Ureter (tissue), 1 donor: ENCODE results near the gene HPN. TPM values are rescaled to one million over a fixed set of nuclear protein-coding genes. Genes with fewer than 3 reads are reported as not detected.

Source experiments
- DNase-seq: peaks from one replicate; pipeline ENCODE4 v3.0.0-alpha.2; 2020; ENCODE audit warnings: low spot score
- total RNA-seq: library from RNA; stranded (reverse); gene quantifications from one replicate; pipeline ENCODE4 v1.2.4, GENCODE V29; 2023
- donor health status: DM: yes; HTN: yes; CAD: no.

HPN gene
- total RNA-seq, 1 donor from 2014 or later: 0.73 TPM

DNA sequence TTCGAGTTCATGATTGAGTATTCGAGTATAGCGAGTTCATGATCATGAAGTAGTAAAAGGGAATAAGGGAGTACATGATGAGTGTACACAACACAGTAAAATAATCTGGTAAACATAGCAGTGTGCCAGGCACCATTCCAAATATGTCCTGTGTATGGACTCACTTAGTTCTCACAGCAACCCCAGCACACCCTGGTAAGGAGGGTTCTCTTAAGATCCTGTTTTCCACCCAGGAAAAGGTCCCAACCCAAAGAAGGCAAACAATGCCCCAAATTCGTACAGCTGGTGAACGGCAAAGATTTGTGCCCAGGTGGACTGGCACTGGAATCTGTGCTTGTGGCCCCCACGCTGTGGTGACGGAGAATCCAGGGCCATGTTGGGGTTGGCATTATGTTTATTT is 21.4 kb downstream of the HPN start:
- no peak for DNase-seq

DNA sequence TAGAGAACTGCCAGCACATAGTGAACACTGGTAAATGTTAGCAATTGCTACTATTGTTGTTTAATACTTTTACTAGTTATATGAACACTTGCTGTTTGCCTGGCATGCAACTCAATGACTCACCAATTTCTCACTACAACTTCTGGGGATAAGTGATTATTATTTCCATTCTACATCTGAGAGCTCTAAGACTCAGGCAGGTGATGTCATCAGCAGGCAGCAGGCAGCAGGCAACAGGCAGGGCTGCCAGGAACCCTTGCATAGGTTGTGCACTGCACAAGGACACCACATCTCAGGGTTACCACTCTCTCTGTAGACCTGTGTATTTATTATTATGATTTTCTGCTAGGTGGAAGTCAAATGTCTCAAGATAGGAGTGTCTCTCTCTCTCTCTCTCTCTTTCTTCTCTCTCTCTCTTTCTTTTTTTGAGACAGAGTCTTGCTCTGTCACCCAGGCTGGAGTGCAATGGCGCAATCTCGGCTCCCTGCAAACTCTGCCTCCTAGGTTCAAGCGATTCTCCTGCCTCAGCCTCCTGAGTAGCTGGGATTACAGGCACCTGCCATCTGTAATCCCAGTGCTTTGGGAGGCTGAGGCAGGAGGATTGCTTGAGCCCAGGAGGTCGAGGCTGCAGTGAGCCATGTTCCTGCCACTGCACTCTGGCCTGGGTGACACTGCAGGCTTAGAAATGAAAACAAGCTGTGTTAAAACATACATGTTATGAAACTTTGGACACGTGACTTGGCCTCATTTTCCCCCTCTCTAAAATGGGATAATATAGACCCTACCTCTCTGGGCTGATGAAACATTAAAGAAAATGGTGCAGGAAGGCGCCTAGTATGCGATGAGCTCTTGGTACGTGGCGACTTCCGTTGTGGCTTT is 22.7 kb downstream of the HPN start:
- DNase-seq: no peak

DNA sequence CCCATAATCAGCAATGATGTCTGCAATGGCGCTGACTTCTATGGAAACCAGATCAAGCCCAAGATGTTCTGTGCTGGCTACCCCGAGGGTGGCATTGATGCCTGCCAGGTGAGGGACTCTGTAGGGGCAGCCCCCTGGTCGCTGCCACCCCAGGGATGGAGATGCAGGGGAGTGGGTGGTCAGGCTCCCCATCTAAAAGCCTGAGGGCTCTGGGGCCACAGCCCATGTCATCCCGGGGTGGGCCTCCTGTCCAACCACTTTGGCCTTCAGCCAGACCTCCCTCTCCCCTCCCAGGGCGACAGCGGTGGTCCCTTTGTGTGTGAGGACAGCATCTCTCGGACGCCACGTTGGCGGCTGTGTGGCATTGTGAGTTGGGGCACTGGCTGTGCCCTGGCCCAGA is 24.1 kb downstream of the HPN start:
- no peak for DNase-seq

DNA sequence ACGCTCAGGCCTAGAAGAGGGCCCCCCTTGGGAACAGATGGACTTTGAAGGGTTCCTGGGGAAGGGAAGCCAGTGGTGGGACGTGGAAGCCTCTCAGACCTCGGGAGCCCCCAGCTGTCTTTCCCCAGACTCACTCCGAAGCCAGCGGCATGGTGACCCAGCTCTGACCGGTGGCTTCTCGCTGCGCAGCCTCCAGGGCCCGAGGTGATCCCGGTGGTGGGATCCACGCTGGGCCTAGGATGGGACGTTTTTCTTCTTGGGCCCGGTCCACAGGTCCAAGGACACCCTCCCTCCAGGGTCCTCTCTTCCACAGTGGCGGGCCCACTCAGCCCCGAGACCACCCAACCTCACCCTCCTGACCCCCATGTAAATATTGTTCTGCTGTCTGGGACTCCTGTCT is 24.6 kb downstream of the HPN start:
- DNase-seq: no peak

DNA sequence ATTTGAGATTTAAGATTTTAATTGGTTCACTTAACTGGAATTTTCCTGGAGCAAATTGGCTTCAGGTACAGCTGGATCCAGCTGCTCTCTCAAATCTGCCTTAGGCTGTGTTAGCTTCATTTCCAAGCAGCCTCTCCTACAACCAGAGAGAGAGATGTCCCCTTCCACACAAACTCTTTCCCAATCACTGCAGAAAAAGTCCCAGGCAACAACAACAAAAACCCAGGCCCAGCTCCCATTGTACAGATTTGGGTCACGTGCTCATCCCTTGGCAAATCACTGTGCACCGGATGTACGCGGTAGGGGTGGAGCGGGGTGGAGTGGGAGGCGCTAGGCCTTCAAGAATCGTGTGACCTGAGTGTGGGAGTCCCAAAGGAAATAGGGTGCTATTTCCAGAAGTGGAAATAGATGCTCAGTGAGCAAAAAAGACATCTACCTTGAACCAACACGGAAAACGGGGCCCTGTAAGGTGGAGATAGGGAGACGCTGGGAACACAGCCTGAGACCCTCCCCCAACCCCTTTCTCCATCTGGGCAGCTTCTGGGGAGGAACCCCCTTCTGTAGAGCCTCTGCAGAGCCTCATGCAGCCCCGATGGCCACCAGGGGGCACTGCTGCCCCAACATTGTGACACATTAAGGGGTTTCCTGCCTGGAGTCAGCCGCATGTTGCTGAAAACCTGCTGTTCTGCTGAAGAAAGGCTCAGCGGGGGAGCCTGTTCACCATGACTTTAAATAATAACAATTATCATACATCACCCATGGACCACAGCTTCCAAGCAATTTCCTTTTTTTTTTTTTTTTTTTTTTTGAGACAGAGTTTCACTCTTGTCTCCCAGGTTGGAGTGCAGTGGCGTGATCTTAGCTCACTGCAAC is 25.4 kb downstream of the HPN start:
- peak; percentile 87 for DNase-seq

DNA sequence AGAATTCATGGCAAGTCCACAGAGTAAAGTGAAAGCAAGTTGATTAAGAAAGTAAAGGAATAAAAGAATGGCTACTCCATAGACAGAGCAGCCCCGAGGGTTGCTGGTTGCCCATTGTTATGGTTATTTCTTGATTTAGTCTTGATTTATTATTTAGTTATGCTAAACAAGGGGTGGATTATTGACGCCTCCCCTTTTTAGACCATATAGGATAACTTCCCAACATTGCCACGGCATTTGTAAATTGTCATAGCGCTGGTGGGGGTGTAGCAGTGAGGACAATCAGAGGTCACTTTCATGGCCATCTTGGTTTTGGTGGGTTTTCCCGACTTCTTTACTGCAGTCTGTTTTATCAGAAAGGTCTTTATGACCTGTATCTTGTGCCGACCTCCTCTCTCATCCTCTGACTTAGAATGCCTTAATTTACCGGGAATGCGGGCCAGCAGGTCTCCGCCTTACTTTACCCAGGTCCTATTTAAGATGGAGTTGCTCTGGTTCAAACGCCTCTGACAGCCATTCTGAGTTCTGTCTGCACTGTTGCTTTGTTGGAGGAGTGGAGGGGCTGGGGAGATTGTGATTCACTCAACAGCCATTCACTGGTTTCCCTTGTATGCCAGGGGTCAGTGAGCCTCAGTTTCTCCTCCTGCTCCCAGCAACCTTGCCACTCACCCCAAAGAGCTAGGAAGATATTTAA is 27.6 kb downstream of the HPN start:
- no peak for DNase-seq

DNA sequence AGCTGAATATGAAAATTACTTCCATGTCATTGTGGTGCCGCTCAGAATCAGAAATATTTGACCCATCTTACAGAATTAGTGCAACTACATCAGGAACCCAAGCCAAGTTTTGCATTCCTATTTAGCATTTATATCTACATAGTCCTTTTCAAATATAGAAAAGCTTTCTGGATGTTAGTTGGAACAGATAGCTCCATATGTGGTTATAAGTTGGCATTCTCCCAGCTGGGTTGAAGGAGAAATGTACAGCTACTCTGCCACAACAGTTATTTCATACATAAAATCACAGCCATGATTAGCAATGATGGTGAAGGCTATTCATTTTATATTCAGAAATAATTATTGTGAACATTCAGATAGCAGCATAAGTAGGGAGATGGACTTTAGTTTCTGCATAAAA is 28.2 kb downstream of the HPN start:
- no peak for DNase-seq

DNA sequence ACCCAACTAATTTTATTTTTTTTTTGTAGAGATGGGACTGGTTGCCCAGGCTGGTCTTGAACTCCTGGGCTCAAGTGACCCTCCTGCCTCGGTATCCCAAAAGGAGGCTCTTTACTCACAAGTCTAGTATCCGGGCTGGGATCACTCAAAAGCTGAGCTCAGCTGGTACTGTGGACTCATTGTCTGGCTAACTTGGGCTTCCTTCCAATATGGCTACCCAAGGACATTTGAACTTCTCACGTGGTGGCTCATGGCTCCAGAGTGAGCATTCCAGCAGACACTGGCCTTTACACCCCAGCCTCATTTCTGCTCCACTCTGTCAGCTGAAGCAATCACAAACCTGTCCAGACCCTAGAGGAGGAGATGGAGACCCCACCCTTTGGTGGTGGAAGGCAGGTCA is 28.9 kb downstream of the HPN start:
- no peak for DNase-seq

DNA sequence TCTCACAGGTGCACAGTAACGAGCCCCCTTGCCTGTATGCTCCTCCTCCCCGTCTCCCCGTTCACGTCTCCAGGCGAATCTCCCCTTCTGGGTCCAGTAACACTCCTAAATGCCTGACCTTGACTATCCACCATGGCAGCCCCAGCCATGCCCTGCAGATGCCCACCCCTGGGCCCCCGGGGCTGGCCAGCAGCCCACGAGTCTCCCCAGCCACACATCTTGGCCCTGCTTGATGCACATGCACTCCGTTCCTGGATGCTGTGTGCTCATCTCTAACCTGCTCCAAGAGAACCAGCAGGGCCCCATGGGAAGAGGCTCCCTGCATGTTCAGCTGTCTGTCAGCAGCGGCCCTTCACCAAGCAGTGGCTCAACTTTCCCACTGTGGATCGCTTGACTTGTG is 32.0 kb downstream of the HPN start:
- no peak for DNase-seq

DNA sequence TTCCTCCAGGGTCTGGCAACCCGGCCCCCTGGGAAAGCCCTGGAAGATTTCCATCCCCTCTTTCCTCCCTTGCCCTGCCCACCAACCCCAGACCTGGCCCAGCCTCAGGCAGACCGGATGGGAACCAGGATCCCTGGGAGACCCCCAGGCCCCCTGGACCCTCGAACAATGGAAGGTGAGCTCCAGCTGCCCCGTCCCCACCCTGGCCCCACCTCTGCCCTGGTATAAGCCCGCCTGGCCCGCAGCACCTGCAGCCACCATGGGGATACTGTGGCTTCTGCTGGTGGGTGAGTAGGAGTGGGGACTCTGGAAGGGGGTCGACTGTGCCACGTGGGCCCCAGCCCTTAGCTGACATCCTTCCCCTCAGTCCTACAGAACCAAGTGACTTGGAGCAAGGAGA is 32.4 kb downstream of the HPN start:
- DNase-seq: no peak

DNA sequence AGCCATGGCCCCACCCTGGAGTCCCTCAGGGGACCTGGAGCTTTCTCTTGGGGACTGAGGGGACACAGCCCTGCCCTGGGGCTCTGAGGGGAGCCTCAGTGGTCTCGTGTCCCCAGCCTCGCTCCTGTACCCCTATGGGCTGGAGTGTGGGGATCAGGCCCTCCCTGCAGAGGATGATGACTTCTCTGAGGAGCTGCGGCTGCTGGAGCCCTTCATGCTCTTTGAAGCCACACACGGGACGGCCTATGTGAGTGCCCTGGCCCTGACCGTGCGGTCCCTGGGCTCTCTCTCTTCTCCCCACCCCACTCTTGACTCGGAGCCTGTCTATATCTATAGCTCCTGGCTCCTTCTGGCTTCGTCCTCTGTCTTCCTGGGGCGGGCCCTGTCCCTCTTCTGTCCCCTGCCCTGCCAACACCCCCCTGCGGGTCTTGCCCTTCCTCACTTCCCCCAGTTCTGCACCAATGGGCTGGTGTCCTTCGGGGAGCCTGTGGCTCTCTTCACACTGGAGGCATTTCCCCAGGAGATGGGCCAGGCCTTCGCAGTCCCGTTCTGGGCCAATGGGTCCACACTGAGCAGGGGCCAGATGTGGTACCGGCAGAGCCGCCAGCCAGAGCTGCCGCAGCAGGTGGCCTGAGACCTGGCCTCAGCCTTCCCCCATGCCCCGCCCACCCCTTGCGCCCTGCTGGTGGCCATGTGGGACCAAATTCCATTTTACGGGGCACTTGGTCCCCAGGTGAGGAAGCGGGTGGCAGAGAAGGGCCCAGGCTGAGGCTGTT is 33.1 kb downstream of the HPN start:
- no peak for DNase-seq

DNA sequence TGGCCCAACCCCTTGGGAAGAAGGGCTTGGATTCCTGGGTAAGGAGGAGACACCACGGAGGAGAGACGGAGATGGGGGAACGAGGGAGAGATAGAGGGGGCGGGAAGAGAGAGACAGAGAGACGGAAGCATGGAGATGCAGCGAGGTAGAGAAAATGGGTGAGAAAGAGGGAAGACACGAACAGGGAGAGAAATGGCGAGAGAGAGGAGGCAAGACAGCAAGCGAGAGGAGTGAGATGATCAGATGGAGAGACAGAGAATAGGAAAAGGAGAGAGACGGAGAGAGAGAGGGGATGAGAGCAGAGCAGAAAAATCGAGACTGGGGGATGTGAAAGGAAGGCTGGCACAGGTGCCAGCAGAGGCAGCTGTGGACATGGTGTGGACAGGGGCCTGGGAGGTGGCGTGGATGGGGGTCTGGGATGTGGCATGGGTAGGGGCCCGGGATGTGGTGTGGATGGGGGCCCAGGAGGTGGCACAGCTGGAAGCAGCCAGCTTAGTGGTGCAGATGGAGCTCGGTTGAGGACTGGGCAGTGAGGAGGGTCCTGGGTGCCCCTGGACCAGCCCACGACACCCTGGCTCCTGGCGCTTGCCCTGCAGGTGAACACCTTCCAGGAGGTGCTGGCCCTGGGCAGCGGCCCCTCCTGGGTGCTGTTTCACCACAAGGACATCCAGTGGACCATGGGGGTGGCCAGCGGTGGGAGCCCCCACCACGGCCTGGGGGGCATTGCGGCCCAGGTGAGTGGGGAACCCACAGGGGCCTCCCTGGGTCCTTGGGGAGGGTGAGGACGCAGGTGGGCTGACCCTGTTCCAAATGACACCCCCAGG is 33.9 kb downstream of the HPN start:
- no peak for DNase-seq

DNA sequence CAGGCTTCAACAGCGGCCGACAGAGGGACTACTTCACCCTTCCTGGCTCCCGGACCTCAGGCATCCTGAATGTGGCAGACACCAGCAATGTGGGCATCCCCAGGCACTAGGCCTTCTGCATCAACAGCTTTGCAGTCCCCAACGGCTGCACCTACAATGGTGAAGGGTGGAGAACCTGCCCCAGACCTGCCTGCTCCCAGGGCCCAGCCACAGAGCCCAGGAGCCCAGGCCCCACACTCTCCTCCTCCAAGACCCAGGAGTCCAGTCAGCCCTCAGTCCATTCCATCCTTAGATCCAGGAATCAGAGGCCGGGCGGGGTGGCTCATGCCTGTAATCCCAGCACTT is 34.5 kb downstream of the HPN start:
- DNase-seq: no peak

DNA sequence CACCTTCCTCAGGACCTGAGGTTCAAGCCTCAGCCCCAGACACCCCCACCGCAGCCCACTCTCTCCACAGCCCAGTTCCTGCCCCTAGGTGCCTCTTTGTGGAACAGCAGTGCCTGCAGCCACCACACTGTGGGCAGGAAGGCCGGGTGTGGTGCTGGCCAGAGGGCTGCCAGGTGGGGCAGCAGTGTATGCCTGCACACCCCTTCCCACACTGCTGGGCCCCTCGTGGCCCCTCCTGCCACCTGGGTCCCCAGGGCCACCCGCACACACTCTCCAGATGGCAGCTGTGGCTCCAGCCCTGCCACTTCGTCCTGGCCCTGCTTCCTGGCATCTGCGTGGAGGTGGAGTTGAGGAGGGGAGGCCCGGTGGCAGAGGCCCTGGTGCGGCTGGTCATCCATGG is 35.1 kb downstream of the HPN start:
- no peak for DNase-seq

DNA sequence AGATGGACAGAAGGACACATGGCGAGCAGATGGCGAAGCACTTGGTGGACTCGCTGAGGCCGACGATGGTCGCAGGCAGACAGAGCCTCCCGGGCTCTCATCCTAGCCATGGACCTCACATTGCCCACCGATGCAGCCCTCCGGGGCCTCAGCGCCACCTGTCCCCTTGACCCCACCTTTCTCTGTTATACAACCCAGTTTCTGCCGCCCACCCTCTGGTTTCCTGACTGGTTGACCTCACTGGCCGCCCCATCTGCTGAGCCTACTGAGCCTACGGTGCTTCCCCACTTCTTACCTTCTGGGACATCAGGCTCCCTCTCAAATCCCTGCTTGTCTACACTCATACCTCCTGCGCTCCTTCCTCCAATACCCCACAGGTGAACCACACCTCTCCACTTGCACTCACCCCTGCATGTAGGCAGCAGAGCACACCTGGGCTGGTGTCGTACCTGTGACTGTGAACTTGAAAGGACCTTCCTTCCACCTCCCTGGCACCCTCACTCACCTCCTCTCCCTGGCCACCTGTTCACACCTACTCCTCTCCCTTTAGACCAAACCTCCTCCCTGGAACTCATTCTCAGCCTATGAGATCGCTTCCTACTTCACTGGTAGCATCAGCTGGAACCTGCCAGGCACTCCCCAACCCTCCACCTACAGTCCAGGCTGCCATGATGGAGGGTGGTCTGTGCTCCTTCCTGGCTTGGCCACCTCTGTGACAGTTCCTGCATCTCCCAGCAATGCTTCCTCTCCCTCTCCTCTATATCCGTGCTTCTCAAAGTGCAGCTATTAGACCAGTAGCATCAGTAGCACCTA is 36.1 kb downstream of the HPN start:
- DNase-seq: no peak

DNA sequence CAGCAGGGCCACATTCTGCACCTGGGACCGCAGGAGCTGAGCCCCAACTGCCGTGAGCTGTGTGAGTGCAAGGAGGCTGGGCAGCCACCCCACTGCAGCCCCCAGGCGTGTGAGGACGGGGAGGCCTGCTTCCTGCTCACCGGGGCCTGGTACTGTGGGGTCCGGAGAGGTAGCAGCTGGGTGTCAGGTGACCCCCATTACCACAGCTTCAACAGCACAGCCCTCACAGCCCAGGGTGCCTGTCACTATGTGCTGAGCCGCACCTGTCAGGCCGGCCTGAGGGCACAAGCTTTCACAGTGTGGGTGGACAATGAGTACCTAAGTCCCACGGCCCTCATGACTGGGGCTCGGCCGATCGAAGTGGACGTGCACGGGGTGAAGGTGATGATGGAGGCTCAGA is 38.3 kb downstream of the HPN start:
- no peak for DNase-seq

DNA sequence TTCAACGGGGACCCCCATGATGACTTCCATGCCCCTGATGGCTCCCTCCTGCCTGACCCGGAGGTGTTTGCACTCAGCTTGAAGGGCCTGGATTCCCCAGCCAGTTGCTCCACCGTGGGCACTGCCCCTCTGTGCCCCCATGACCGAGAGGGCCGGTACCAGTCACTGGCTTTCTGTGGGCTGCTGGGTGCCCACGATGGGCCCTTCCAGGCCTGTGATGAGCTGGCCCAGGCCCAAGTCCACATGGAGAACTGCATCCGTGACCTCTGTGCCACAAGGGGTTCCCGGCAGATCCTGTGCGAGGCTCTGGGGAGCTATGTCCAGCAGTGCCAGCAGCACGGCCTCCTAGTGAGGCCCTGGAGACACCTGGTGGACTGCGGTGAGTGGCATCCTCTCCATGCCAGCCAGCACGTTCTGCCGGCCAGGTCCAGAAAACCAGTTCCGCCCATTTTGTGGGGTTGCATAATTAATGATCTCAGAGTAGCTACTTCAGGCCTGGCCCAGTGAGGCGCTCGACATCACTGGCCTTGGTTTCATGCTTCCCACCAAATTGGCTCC is 39.2 kb downstream of the HPN start:
- no peak for DNase-seq

DNA sequence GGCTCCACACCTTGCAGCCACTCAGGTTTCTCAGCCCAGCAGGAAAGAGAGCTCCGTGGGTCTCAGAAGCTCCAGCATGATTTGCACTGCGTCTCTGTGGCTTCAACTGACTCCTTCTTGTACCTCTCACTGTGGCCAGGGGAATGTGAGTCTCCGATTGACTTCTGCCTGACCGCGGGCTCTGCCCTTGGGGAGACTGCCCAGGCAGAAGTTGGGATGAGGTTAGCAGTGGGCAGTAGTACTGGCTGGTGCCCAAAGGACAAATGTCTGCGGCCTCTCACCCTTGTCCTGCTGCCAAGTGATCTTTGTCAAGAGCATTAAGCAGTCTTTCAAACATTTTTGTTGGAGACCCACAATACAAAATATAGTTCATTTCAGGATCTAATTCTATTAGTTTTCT is 39.7 kb downstream of the HPN start:
- no peak for DNase-seq

DNA sequence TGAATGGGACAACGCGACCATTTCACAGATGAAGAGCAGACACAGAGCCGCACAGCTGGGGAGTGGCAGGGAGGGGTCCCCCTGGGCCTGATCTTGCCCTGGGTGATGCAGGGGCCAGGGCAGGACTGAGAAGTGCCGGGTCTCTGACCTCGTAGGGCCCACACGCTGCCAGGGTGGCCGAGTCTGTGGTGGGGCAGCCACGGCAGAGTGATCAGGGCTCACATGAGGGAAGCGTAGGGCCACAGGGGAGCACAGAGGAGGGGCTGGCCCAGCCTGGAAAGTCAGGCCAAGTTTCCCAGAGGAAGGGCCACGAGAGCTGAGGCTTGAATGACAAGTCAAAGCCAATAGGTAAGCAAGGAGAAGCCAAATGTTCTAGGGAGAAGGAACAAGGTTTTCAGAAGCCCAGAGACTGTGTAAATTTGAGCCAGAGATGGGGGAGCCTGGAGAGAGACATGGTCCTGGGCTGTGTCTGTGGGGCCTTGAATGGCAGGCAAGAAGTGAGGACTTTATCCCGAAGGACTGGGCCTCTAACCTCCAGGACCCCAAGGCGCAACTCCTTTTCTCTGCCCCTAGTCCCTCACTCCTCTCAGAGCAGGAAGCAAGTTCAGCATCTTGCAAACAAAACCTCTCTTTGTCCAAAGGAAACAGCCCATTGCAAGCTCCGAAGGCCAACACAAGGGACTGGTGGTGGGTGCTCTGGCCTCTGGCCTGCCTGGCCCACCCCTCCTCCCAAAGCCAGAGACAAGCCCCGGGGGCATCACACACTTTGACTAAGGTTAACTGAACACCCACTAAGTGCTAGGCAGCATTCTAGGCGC is 42.4 kb downstream of the HPN start:
- no peak for DNase-seq
